ENCODE results near the gene HRH3.

DNA sequence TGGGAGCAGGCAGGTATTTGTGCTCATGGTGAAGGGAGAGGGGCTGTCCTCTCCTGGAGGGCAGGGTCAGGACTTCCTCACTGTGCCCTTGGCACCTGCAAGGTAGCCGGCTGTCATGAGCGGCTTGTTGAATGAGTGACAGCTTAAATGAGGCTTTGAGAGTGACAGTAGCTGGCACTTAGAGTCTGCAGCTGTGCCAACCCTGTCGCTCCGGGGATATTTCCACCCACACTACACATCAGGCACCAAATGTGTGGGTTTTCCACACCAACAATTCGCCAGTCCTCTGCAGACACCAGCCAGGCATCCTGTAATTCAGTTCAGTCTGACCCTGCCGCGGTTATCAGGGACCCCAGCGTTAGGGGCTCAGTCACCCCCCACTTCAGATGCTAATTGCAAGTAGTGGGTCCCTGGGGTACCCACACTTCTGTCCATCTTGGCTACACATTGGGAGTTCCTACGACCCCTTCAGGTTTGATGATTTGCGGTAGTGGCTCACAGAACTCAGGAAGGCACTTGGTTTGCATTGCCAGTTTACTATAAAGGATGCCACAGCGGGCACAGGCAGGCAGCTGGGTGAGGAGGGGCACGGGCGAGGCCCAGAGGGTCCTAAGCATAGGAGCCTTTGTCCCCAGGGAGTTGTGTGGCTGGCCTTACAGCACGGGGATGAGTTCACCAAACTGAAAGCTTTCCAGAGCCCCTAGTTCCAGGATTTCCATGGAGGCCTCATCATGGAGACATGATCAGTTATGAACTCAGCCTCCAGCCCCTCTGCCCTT, 28.1 kb downstream of the HRH3 start:
- TF ChIP-seq POLR2A (IDR thresholded peaks at IDR 0.05; ENCODE audit: low read depth, low read length) = no peak
- no peak for TF ChIP-seq TAF1 (IDR thresholded peaks at IDR 0.05; ENCODE audit: low read depth, low read length)
- TF ChIP-seq SPI1 (IDR thresholded peaks at IDR 0.05; ENCODE audit: low read depth, low read length) = no peak
- no peak for TF ChIP-seq POLR2AphosphoS5 (IDR thresholded peaks at IDR 0.05; ENCODE audit: low read depth, low read length)
- TF ChIP-seq PAX5 (IDR thresholded peaks at IDR 0.05; ENCODE audit: insufficient read depth, low read length, severe bottlenecking) = no peak
- TF ChIP-seq POU2F2 (IDR thresholded peaks at IDR 0.05; ENCODE audit: low read depth, low read length) = no peak

All from GM12891 (cell line).